NT2/D1 (cell line): Measurements from ENCODE around the gene CAV3.

Source experiments
- YY1 ChIP-seq: IDR thresholded peaks from 2 replicates; pipeline ENCODE4 v1.6.1; 2011; ENCODE audit not compliant: insufficient read length, insufficient read depth
- ZNF274 ChIP-seq: IDR thresholded peaks from 2 replicates; pipeline ENCODE4 v1.6.1; 2011; ENCODE audit warnings: mild to moderate bottlenecking, low read depth, low read length

- TF ChIP-seq ZNF274 (no peak), YY1 (no peak)
Measured at GRCh38 chr3:8775181-8775580, 41.6 kb downstream of the CAV3 start.
